ENCODE data around the gene TECR. TPM values are rescaled to one million over a fixed set of nuclear protein-coding genes. Genes with fewer than 3 reads are reported as not detected.

The TECR gene
- total and polyA plus RNA-seq, 9 of the 15 experiments (the other 6 are each of a cell fraction or from before 2014, with no cell fraction given): 29.3 to 211 (median 81.4) TPM

GRCh38 chr19:14536926-14537692, 7.7 kb downstream of the TECR start (continued):
- TF ChIP-seq HMBOX1 (IDR thresholded peaks at IDR 0.05) (peak; percentile 82), KLF16 (IDR thresholded peaks at IDR 0.05) (0 out of 2 replicates have a peak, but pooled peaks have one; percentile 29), ARID1B (IDR thresholded peaks at IDR 0.05) (peak; percentile 83), SMARCA4 (IDR thresholded peaks at IDR 0.05) (peak; percentile 53), HIVEP1 (CRISPR knock-in tag; IDR thresholded peaks at IDR 0.05) (no peak), TOE1 (IDR thresholded peaks at IDR 0.05; ENCODE audit: borderline replicate concordance) (no peak; the same call in 1 of the 2 replicates), TOE1 (CRISPR knock-in tag; IDR thresholded peaks at IDR 0.05; ENCODE audit: borderline replicate concordance, low read depth) (no peak), ZEB2 (IDR thresholded peaks at IDR 0.05) (peak; percentile 65; the same call in 1 of the 2 replicates), EZH2 (IDR thresholded peaks at IDR 0.05; ENCODE audit: borderline replicate concordance, low read depth, low read length) (no peak), POLR2AphosphoS2 (IDR thresholded peaks at IDR 0.05; ENCODE audit: low read length) (no peak), ZNF431 (CRISPR knock-in tag; IDR thresholded peaks at IDR 0.05) (no peak), RBFOX2 (IDR thresholded peaks at IDR 0.05; ENCODE audit: low read depth, low read length) (peak; percentile 29; the same call in 1 of the 2 replicates), CUX1 (CRISPR knock-in tag; IDR thresholded peaks at IDR 0.05) (no peak)
- TF ChIP-seq, protein P1, sequence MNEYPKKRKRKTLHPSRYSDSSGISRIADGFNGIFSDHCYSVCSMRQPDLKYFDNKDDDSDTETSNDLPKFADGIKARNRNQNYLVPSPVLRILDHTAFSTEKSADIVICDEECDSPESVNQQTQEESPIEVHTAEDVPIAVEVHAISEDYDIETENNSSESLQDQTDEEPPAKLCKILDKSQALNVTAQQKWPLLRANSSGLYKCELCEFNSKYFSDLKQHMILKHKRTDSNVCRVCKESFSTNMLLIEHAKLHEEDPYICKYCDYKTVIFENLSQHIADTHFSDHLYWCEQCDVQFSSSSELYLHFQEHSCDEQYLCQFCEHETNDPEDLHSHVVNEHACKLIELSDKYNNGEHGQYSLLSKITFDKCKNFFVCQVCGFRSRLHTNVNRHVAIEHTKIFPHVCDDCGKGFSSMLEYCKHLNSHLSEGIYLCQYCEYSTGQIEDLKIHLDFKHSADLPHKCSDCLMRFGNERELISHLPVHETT (CRISPR knock-in tag; conservative IDR thresholded peaks at IDR 0.05 in 1 of 2, IDR thresholded peaks at IDR 0.05 in 1 of 2): no peak
- TF ChIP-seq, protein P2, sequence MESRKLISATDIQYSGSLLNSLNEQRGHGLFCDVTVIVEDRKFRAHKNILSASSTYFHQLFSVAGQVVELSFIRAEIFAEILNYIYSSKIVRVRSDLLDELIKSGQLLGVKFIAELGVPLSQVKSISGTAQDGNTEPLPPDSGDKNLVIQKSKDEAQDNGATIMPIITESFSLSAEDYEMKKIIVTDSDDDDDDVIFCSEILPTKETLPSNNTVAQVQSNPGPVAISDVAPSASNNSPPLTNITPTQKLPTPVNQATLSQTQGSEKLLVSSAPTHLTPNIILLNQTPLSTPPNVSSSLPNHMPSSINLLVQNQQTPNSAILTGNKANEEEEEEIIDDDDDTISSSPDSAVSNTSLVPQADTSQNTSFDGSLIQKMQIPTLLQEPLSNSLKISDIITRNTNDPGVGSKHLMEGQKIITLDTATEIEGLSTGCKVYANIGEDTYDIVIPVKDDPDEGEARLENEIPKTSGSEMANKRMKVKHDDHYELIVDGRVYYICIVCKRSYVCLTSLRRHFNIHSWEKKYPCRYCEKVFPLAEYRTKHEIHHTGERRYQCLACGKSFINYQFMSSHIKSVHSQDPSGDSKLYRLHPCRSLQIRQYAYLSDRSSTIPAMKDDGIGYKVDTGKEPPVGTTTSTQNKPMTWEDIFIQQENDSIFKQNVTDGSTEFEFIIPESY (CRISPR knock-in tag; IDR thresholded peaks at IDR 0.05): peak; percentile 26; the same call in 1 of the 2 replicates
